Thyroid gland (tissue), 4 donors: ENCODE measurements around the gene MC3R. TPM values are rescaled to one million over a fixed set of nuclear protein-coding genes. Genes with fewer than 3 reads are reported as not detected.
A peak's percentile ranks its signal among the peaks of the same experiment; 100 is the strongest.

Source experiments
- DNase-seq, 2 donors: peaks; one replicate each; pipeline ENCODE4 v3.0.0-alpha.2; 2019
- H3K27ac ChIP-seq, 3 donors: fragments of 200-600 bp; sonication (generic); 1 replicate in 2 of 3; 2 replicates in 1 of 3; pipeline ENCODE4 v1.5.1; 2016 to 2019; ENCODE audit warnings: mild to moderate bottlenecking in 1 of 3, moderate library complexity in 1 of 3
- H3K27me3 ChIP-seq: fragments of 200-600 bp; sonication (generic); one replicate; pipeline ENCODE4 v1.5.1; 2019
- H3K36me3 ChIP-seq, 2 donors: fragments of 200-600 bp; sonication (generic); one replicate each; pipeline ENCODE4 v1.5.1; 2016 to 2019
- H3K4me1 ChIP-seq, 2 donors: fragments of 200-600 bp; sonication (generic); one replicate each; pipeline ENCODE4 v1.5.1; 2017 to 2019
- H3K4me3 ChIP-seq, 3 donors: fragments of 200-600 bp; sonication (generic); replicated peaks in 1 of 3; 1 replicate in 2 of 3; 2 replicates in 1 of 3; pipeline ENCODE4 v1.5.1; 2016; ENCODE audit warnings: mild to moderate bottlenecking in 1 of 3
- H3K9me3 ChIP-seq: fragments of 200-600 bp; sonication (generic); one replicate; pipeline ENCODE4 v1.5.1; 2017
- POLR2A ChIP-seq, 2 donors: fragments of 450-650 bp; IDR thresholded peaks; one replicate each; pipeline ENCODE4 v1.6.1; 2017; ENCODE audit warnings: antibody characterized with exemption in 2 of 2, mild to moderate bottlenecking in 2 of 2, moderate library complexity in 1 of 2
- WGBS, 2 donors: methylation state at CpG; one replicate each; pipeline ENCODE4 v1.1.5; 2017; 5-methylcytosine and 5-hydroxymethylcytosine counted together
- intact Hi-C: fragments of 100-400 bp; cut with DNase I; formaldehyde crosslinking; loops from one replicate; pipeline ENCODE4 v1.15.1; 2023
- total RNA-seq, 4 donors: library from RNA; depleted of rRNA; stranded (reverse); fragments of >200 nt; gene quantifications; one replicate each; pipeline ENCODE4 v1.2.3, GENCODE V29; 2016
- TF ChIP-seq, protein P1 (sequence below), 6 experiments: fragments of 200-600 bp in 3 of 6; fragments of 450-650 bp in 3 of 6; sonication (generic) in 3 of 6; IDR thresholded peaks; one replicate each; pipeline ENCODE4 v1.5.1; 2016 to 2019; ENCODE audit warnings: antibody characterized with exemption in 6 of 6, mild to moderate bottlenecking in 2 of 6, inconsistent platforms in 1 of 6, moderate library complexity in 1 of 6

MC3R gene
- total RNA-seq, 4 donors from 2014 or later: not detected

DNA sequence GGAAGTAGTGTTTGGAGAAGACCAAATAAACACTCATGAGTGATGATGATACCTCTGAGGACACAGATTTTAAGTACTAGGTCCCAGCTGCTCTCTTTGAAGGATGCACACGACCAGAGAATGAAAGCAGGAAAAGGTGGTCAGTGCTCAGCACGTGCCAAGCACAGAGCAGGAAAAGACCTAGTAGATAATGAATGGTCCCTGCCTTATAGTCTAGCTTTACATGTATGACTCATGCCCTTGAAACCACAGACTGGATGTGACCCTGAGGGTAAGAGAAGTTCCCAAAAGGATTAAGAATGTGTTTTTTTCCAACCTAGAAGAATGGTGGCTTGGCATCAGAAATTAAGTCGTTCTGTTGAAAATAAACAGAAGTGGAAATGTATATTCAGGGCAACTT, 2.8 kb upstream of the MC3R start:
- intact Hi-C loops: no loop called here
- Histone ChIP-seq H3K36me3 (no peaks in the 10 kb centered on the region), H3K27ac (no peak overlapping the region), H3K4me1 (no peaks in the 10 kb centered on the region), H3K27me3 (no peaks in the 10 kb centered on the region), H3K9me3 (no peaks in the 10 kb centered on the region), H3K4me3 (no peak overlapping the region)
- 23 to 31% methylated on average over 3 of the region's 3 CpGs for WGBS, 2 donors
- DNase-seq: no peak
- no peak for TF ChIP-seq POLR2A (IDR thresholded peaks at IDR 0.05)
- TF ChIP-seq, protein P1, sequence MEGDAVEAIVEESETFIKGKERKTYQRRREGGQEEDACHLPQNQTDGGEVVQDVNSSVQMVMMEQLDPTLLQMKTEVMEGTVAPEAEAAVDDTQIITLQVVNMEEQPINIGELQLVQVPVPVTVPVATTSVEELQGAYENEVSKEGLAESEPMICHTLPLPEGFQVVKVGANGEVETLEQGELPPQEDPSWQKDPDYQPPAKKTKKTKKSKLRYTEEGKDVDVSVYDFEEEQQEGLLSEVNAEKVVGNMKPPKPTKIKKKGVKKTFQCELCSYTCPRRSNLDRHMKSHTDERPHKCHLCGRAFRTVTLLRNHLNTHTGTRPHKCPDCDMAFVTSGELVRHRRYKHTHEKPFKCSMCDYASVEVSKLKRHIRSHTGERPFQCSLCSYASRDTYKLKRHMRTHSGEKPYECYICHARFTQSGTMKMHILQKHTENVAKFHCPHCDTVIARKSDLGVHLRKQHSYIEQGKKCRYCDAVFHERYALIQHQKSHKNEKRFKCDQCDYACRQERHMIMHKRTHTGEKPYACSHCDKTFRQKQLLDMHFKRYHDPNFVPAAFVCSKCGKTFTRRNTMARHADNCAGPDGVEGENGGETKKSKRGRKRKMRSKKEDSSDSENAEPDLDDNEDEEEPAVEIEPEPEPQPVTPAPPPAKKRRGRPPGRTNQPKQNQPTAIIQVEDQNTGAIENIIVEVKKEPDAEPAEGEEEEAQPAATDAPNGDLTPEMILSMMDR (IDR thresholded peaks at IDR 0.05): no peak

DNA sequence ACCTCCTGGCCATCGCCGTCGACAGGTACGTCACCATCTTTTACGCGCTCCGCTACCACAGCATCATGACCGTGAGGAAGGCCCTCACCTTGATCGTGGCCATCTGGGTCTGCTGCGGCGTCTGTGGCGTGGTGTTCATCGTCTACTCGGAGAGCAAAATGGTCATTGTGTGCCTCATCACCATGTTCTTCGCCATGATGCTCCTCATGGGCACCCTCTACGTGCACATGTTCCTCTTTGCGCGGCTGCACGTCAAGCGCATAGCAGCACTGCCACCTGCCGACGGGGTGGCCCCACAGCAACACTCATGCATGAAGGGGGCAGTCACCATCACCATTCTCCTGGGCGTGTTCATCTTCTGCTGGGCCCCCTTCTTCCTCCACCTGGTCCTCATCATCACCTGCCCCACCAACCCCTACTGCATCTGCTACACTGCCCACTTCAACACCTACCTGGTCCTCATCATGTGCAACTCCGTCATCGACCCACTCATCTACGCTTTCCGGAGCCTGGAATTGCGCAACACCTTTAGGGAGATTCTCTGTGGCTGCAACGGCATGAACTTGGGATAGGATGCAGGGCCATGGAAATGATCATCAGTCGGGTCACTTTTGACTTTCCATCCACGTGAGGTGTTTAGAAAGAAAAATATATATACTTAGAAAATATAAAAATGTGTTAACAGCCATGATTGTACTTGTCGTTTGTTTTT, 868 bp downstream of the MC3R start:
- TF ChIP-seq, protein P1 (IDR thresholded peaks at IDR 0.05): peak in 2 of 6 experiments; percentile 28 to 30
- TF ChIP-seq POLR2A (IDR thresholded peaks at IDR 0.05): no peak
- Histone ChIP-seq H3K36me3 (no peaks in the 10 kb centered on the region), H3K9me3 (no peaks in the 10 kb centered on the region), H3K4me3 (no peak overlapping the region), H3K27me3 (no peaks in the 10 kb centered on the region), H3K27ac (no peak overlapping the region), H3K4me1 (no peaks in the 10 kb centered on the region)
- DNase-seq: peak in 1 of 2 donors; percentile 3
- intact Hi-C loops: no loop called here
- WGBS, 2 donors: 66 to 72% methylated on average over 32 of the region's 32 CpGs

DNA sequence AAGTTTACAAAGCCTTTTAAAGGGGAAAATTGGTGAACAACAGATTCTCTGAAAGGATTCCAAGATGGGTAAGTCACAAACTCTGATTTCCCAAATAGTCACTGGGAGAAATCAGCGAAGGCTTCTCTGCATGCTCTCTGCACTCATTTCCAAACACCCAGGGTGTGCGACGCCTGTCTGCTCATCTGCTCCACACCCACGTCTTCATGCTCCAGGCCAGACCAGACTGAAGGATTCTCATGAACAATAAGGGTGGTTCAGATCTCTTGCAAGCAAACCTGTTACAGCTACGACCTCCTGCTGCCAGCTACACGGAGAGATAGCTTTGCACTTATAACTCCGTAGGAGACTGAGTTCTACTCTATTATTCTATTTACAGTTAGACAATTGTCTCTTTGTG, 1.4 kb downstream of the MC3R start:
- H3K4me3 ChIP-seq: no peak overlapping the region
- H3K36me3 ChIP-seq: no peaks in the 10 kb centered on the region
- H3K4me1 ChIP-seq: no peaks in the 10 kb centered on the region
- H3K9me3 ChIP-seq: no peaks in the 10 kb centered on the region
- intact Hi-C loops: no loop called here
- 66 to 72% methylated on average over 7 of the region's 7 CpGs for WGBS, 2 donors
- no peaks in the 10 kb centered on the region for H3K27me3 ChIP-seq
- TF ChIP-seq, protein P1 (IDR thresholded peaks at IDR 0.05): no peak
- TF ChIP-seq POLR2A (IDR thresholded peaks at IDR 0.05): no peak
- no peak overlapping the region for H3K27ac ChIP-seq
- DNase-seq: no peak

DNA sequence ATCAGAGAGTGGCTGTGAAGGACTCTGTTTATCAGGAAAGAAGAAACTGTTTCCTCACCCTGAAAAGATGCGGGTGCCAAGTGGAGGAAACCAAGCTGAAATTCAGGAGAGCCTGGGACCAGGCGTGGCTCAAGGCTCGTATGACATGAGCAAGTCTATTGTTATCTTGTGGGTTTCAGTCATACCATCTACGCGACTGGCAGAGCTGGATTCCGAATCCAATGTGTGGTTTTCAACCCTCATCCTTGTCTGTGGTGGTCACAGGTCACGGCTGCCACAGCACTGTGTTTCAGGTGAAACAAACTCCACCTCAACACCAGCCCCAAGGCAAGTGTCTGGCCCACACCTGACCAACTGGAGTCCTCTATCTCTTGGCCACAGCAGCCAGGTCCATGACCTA, 9.1 kb downstream of the MC3R start:
- H3K4me1 ChIP-seq: no peaks in the 10 kb centered on the region
- H3K4me3 ChIP-seq: no peak overlapping the region
- no peaks in the 10 kb centered on the region for H3K27me3 ChIP-seq
- no peak overlapping the region for H3K27ac ChIP-seq
- intact Hi-C loops: no loop called here
- WGBS, 2 donors: 71 to 85% methylated on average over 6 to 7 of the region's 7 CpGs
- no peak for DNase-seq
- H3K9me3 ChIP-seq: no peaks in the 10 kb centered on the region
- TF ChIP-seq POLR2A (IDR thresholded peaks at IDR 0.05): no peak
- TF ChIP-seq, protein P1 (IDR thresholded peaks at IDR 0.05): no peak
- no peaks in the 10 kb centered on the region for H3K36me3 ChIP-seq

DNA sequence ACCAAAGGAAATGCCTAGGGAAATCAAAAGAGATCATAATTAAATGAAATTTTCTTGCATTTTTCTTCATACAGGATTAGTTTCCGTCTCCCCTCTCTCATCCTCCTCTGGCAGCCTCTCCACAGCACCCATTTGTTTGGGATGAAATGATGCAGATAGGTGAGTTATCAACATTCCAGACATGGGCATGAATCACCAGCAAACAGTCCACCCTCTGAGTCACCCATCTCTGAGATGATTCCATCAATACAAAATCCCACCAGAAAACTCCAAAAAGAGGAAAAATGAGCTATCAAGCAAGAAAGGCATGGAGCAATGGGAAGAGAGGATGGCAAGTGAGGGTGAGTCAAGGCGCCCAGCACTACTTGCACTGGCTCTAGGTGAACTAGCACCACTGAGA, 11.4 kb downstream of the MC3R start:
- DNase-seq: no peak
- Histone ChIP-seq H3K9me3 (no peaks in the 10 kb centered on the region), H3K4me1 (no peaks in the 10 kb centered on the region), H3K4me3 (no peak overlapping the region), H3K36me3 (no peaks in the 10 kb centered on the region), H3K27ac (no peak overlapping the region), H3K27me3 (no peaks in the 10 kb centered on the region)
- intact Hi-C loops: no loop called here
- TF ChIP-seq, protein P1 (IDR thresholded peaks at IDR 0.05): no peak
- no peak for TF ChIP-seq POLR2A (IDR thresholded peaks at IDR 0.05)
- whole genome bisulfite sequencing, 2 donors: 72 to 76% methylated on average over 2 of the region's 2 CpGs
